HG02798 (cell line): ENCODE results near the gene CAMK4.
"Not testable (repeated sequence)": the region's sequence is repeated elsewhere in the genome, so short reads cannot be mapped to it uniquely, and the experiment has no call there.

ENCODE experiments used
- ATAC-seq: cut with Tn5 transposase; IDR thresholded peaks from one replicate; pipeline ENCODE4 v1.9.1; 2021; ENCODE audit warnings: mild to moderate bottlenecking; ENCODE audit not compliant: unreplicated experiment, poor library complexity

Gene CAMK4

DNA sequence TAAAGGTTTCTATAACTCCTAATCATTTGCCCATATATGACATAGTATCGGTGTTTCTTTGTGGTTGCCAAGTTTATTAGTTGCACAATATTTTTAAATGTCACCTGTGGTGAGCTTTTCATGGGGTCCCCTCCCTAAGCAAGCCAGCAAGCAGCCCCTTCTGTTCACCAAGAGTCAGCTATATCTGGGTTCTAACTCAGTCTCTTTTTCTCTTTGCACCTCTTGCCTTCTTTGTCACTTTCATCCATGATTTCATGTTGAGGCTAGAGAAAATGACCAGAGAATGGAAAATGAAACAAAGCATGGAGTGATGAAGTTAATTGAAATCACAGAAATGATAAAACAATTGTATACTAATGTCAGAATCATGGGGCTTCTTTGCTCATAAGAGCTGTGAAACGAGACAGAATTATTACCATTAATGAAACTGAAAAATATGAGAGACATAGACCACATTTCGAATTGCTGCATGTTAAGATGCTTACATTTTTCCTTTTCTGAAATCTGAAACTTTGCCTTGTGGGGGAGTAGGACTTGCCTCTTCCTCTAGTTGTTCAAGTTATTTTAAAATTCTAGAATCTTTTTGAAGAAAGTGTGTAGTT, 75.7 kb downstream of the CAMK4 start:
- no peak for ATAC-seq

DNA sequence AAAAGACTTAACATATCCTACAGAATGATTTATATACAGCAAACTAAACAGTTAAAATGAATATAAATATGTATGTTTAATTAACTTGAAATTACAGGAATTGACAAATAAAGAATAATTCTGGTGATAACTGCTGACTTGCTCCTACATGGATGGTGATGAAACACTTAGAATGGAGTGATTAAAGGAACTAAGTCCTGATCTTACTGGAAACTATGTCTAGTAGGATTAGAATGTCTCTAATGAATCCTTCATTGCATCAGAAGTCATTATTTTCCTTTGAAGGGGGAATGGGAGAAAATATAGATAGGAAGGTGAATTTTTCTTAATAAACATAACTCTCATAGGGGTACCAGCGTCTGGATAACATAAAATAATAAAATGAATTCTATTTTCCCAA, 77.1 kb downstream of the CAMK4 start:
- no peak for ATAC-seq

DNA sequence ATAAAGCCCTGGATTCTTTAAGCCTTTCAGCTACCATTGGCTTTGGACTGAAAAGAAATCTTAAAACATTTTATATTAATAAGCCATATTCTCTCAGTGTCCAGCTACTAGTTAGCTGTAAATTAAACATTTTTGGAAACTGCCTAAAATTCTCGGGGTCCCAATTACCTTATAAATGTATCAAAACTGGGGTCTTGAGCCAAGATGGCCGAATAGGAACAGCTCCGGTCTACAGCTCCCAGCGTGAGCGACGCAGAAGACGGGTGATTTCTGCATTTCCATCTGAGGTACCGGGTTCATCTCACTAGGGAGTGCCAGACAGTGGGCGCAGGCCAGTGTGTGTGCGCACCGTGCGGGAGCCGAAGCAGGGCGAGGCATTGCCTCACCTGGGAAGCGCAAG, 77.9 kb downstream of the CAMK4 start:
- not testable (repeated sequence) for ATAC-seq

DNA sequence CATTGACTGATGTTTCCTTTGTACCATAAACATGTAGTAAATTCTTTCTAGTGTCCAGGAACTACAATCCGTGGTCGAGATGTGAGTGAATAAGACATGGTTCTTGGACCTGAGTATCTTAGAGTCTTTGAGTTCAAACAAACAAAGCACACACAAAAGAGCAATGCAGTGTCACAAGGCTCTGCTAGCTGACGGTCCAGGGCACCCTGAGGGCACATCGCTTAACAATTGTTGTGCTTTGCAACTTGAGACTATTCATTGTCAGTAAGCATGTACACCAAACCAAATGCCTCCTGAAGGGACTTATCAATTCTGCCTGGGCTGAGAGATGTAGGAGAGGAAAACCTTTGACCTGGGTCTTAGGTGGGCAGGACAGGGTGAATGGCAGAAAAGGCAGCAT, 84.8 kb downstream of the CAMK4 start:
- ATAC-seq = no peak

DNA sequence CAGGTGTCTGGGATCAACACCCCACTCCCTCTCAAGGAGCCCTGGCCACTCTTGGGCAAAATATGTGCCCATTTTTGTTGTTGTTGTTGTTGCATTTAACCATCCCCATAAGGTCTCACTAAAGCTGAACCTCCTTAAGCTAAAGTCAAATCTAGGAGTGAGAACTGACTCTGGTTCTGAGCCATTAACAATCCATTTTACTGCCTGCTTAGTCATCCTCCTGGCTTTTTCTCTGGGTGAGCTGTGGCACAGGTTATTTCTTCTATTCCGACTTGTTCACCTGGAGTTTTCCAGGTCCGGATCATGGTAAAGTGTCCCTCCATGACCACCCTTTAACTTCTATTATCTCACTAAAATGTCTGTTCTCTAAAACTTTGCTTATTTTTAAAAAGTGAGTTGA, 85.2 kb downstream of the CAMK4 start:
- no peak for ATAC-seq

DNA sequence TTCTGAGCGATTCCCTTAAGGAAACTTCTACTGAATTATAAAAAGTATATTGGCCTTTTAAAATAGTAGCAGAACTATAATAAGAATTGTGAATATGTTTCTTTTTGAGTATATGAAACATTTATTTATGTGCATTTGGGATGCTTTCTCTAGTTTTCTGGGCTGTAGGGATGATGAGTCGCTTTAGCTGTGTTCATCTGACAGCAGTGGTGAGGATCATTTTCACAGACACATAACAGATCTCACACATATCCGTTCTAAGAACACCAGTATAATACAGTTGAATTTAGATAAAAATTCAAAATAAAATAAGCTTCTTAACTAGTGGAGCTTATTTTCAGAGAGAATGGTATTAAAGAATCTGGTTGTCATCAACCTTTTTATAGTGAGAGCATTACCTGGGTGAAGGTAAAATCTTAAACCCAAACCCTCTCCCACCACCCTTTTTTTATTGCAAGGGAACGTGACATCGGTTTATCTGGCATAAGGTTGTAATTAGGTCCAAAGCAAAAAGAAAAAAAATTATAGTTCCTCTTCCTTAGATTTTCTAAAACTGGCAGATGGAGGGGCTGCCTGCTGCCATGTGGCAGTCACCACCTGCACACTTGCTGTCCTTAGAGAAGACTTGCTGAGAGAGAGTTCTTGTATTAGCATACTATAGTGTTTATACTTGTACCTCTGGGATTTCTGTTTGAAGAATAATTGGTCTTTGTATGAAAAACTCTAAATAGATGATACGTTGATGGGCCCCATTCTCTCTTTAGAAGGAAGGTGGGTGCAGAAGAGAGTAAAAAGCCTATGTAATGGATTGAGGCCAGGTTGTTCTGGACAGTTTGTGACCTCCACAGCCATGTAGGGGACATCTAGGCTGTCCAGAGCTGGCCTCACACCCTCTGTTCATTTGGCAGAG, 86.8 kb downstream of the CAMK4 start:
- no peak for ATAC-seq

DNA sequence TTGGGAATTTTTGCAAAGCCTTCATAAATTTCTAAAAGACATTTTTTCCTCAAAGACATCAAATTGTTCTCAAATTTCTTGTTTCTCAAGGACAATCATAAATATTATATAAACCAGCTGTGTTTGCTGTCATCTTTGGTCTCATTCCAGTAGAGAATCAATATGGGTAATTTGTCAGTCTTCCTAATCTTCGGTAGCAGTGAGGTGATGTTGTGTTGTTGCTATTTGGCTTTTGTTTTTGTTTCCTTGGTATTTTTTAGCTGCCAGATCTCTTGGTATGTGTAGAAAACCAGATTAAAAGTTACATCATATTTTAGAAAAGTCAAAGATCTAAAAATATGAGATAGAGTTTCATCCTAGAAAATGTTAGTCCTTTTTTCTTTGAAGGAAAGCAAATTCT, 87.5 kb downstream of the CAMK4 start:
- ATAC-seq = no peak

DNA sequence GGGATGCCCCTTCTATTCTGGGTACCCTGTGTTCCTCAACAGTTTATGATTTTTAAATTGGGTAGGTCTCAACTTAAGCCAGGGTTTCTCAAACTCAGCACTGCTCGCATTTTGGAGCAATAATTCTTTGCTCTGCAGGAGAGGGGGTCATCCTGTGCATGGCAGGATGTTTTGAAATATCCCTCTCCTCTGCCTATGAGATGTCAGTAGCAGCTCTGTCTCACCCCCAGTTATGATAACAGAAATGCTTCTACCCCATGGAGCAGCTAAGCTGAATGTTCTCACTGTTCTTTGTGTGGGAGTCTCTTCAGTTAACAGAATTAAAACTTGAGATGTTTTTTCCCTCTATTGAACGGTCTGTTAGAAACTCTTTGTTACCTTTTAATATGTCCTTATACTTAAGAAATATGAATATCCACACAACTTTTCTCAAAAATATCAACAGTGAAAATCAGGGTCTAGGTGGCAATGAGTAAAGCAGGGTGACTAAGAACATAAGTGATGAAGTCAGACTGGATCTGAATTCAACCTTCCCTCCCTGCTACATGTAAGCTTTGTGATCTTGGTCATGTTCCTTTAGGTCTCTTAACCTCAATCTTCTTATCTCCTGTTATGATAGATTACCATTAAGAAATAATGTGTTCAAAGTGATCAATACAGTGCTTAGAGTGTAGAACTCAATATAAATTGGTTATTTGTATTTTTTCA, 89.0 kb downstream of the CAMK4 start:
- peak; percentile 53 for ATAC-seq

DNA sequence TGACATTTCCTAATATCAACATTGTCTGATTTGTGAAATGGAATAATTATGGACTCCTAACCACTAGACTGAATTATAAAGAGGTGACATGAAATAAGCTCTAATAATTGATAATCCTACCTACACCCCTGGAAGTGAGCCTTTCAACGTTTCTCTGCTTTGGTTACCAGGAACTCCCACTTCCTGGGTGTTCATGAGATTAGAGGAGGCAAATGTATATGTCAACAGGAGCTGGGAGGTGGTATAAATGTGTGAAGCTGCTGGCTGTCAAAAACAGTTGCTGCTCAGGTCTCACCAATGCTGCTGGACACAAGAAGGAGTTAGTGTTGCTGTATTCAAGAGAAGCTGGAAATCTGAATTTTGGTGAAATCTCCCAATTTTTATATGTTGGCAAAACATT, 96.8 kb downstream of the CAMK4 start:
- no peak for ATAC-seq

DNA sequence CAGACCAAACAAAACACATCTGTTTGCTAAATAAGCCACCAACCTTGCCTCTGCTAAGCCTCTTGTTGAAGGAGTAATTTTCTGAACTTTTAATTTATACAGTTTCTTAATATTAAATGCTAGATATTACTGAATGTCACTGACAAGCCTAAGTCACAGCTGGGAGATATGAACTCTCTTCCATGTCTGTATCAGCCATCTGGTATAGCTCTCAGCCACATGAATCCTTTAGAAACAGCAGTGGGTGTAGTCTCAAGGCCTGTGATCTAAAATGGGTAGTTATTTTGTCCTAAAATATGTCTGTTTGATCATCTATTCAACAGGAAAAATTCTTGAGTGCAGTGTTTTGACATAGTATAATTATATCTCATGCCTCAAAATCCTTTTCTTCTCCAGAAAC, 97.2 kb downstream of the CAMK4 start:
- ATAC-seq = no peak

DNA sequence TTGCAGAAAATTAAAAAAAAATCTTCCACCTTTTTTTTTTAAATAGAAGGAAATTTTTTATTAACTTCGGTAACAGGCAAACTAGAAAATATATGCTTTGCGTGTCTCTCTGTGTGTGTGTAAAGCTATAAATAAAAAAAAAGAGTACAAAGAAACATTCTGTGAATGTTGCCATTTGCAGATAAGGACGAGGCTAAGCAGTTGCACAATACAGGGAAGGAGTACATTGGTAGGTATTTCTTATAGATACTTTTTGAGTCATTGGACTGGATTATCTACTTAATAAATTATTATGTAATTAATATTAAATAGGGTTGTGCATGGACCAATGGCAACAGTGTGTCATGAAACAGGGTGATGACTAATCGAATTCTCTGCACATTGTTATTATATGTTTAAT, 102.4 kb downstream of the CAMK4 start:
- no peak for ATAC-seq

DNA sequence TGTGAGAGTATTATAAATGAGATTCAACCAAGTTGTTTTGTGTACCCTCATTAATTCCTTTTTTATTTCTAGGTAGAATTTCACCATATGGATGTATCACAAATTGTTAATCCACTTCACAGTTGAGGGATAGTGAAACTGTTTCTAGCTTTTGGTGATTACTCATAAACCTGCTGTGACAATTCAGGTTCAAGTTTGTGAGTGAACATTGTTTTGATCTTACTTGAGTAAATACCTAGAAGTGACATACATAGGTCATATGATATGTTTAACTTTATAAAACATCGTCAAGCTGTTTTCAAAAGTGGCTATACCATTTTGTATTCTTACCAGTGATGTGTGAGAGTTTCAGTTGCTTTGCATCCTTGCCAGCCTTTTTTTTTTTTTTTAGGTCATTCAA, 112.9 kb downstream of the CAMK4 start:
- peak; percentile 37 for ATAC-seq

DNA sequence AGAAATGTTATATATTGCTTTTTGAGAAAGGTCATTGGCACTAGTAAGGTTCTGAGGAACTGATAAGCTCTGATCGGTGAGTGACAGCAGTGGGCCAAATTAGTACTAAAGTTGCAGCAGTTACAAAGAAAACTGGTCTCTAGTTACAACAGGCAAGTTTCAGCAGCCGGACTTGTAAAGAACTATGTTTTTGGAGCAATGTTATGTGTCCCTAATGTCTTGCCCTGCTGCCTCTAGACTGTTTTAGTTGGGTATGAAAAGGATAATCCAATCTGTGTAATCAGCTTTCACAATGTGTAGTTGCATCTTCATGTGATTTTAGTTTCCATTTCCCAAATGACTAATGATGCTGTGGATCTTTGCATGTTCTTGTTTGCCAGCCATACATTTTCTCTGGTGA, 113.5 kb downstream of the CAMK4 start:
- ATAC-seq = peak; percentile 60

DNA sequence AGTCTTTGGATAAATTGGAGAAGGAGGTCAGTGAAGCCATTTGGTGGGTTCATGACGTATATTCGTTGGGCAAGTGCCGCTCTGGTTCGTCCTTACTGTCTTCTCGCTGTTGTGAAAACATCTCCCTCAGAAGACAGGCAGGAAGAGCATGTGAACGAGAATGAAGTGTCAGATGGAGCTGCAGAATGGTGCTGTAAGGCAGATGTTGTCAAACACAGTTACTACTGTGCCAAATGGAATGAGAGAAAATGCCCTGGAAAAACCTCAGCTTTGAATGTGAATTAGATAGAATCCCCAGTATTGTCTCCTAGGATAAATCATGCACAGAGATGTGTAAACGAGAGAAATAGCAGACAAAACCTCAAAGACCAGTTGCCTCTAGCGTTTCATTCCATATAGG, 121.5 kb downstream of the CAMK4 start:
- ATAC-seq = no peak

DNA sequence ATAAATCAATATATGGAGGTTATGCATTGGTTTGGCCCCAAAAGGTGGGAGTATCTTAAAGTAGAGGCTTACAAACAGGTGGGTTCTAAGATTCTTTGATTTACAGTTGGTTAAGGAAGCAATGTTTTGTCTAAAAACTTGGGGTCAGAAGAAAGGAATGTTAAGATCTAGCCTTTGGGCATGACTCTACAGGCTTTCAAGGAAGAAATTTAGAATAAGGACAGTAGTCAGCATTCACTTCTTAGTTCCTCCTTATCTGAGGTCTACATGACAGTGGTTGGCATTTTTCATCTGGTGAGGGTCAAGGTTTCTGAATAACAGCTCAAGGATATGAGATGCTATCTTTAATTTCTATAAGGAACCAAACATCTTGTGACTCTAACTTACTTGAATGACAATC, 122.8 kb downstream of the CAMK4 start:
- no peak for ATAC-seq

DNA sequence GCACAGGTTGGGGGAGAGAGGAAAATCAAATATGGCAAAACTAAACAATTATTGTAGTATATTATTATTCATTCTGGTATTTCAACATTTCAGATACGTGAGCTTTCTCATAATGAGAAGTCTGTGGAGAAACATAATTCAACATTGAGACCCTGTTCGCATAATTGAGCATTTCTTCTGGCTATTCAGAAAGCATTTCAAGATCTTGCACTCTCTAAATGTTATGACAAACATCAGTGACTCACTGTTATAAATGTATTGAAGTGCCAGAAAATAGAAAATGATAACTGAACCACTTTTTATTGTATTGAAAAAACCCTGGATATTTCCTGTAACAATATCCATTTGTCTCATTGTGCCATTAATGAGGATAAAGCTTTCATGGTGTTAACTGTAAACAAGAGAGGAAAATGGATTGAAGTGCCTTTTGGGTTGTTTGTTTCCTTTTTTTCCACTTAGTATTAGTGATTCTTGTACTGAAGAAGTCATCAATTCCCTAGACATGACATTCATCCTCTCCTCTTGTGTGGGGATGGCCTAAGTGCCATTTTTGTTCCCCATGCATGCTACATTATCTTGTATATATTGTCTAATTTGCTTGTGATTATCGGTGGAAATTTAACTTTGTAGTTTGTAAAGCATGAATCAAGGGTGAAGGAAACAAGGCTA, 124.6 kb downstream of the CAMK4 start:
- no peak for ATAC-seq

DNA sequence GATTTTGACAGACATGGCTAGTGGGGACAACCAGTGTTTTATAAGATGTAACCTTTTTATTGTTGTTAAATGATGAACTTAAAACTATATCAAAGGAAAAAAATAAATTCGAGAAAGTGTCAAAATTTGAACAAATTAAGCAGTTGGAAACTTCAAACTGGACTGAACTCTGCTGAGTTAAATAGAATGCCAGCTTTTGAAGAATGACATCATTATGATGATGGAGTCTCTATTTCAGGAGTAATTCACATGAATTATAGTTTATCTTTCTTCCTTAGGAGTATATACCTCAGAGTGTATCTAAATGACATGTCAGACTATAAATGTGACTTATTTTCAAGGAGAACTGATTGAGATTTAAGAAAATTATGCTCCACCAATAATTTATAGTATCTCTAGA, 125.2 kb downstream of the CAMK4 start:
- no peak for ATAC-seq

DNA sequence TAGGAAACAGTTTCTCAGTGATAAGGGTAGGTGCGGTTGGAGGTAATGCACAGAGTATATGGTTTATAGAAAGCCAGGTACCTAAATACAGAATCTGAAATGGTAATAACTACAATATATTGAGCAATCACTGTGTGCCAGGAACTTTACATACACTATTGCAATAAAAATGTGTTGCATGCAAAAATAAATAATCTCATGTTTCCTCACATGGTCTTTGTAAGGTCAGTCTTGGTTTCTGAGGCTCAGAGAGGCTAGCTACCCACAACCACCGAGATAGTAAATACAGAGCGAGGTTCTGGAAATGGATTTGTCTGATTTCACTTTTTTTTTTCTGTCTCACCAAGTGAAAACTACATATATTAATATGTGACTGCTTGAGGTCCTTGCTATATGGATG, 128.9 kb downstream of the CAMK4 start:
- no peak for ATAC-seq

DNA sequence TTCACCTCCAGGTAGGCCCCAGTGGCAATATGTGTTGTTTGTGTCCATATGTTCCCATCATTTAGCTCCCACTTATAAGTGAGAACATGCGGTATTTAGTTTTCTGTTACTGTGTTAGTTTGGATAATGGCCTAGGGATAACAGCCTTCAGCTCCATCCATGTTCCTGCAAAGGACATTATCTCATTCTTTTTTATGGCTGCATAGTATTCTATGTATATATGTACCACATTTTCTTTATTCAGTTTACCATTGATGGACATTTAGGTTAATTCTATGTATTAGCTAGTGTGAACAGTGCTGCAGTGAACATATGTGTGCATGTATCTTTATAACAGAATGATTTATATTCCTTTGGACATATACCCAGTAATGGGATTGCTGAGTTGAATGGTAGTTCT, 134.5 kb downstream of the CAMK4 start:
- ATAC-seq = not testable (repeated sequence)

DNA sequence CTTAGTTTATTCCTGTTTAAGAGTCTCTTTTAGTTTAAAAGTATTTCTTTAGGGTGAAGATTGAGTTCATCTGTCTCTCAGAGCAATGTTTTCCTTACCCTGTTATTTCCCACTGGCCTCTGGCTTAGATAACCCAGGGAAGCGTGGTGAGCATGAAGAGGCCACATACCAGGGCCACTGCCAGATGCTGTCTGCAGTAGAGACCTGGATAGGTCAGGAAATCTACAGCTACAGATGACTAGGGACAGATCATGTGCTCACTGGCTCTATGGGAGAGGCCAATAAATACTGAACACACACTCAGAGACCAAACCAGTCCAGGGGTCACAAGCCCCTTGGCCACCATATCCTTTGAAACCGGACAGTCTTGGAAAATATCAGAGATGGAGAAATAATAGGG, 136.0 kb downstream of the CAMK4 start:
- no peak for ATAC-seq

DNA sequence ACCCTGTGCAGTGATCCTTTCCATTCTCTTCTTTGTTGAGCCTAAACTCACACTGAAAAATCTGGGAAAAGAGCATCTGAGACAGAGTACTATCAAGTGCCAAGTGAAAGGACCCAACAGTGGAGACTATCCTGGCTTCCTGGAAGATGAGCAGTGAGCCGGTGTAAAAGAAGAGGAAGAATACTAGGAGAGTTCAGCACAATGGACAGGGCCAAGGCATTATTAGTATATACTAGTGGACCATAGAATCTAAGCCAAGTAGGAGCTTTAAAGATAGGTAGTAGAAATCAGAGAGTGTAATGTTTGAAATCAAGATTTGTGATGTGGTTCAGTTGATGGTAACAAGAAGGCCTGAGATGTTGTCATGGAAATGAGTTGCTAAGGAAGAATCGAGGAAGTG, 140.8 kb downstream of the CAMK4 start:
- ATAC-seq = no peak
